Dorsolateral prefrontal cortex (tissue), 118 donors: ENCODE results near the gene NTN5. TPM values are rescaled to one million over a fixed set of nuclear protein-coding genes. Genes with fewer than 3 reads are reported as not detected.

Experiments
- total RNA-seq, 120 experiments: library from RNA; stranded (reverse); gene quantifications; one replicate each; pipeline versions ENCODE4 v1.2.3 to v1.2.4, GENCODE V29; 2022

Gene NTN5
- total RNA-seq, 120 experiments from 2014 or later = 0.78 to 8.6 (median 2.9) TPM

Other genes starting within 250 kb of the NTN5 start
- gene GRWD1, start 227.0 kb downstream of the NTN5 start, total RNA-seq = 10 to 100 TPM; 14.2 to 29.9 (median 20.2) TPM
- 1 to 10 TPM; 1.2 to 5.3 (median 2.1) TPM for gene KCNJ14, start 217.4 kb downstream of the NTN5 start, total RNA-seq
- gene CYTH2, start 203.6 kb downstream of the NTN5 start, total RNA-seq = 10 to 100 TPM; 40.0 to 85.5 (median 64.9) TPM
- gene LMTK3, start 161.2 kb downstream of the NTN5 start, total RNA-seq = 100 to 1,000 TPM in 62 of 120 experiments, 10 to 100 TPM in 58; 47.3 to 143 (median 101) TPM
- gene SULT2B1, start 120.8 kb downstream of the NTN5 start, total RNA-seq = 1 to 10 TPM in 61 of 120 experiments, under 1 TPM in 35, not detected in 24; 0.38 to 4.8 (median 1.2) TPM
- not detected for gene SPACA4, start 66.3 kb downstream of the NTN5 start, total RNA-seq
- 1 to 10 TPM in 13 of 120 experiments, under 1 TPM in 18, not detected in 89; 0.25 to 2.6 (median 0.96) TPM for gene FAM83E, start 57.9 kb downstream of the NTN5 start, total RNA-seq
- 100 to 1,000 TPM; 354 to 681 (median 462) TPM for gene RPL18, start 53.8 kb downstream of the NTN5 start, total RNA-seq
- 10 to 100 TPM; 40.7 to 88.8 (median 62.5) TPM for gene SPHK2, start 53.5 kb downstream of the NTN5 start, total RNA-seq
- 10 to 100 TPM; 24.9 to 77.5 (median 41.6) TPM for gene DBP, start 35.6 kb downstream of the NTN5 start, total RNA-seq
- gene CA11, start 26.8 kb downstream of the NTN5 start, total RNA-seq = 100 to 1,000 TPM; 107 to 396 (median 272) TPM
- 1 to 10 TPM in 27 of 120 experiments, under 1 TPM in 49, not detected in 44; 0.14 to 6.4 (median 0.68) TPM for gene FUT2, start 23.0 kb upstream of the NTN5 start, total RNA-seq
- gene MAMSTR, start 46.7 kb upstream of the NTN5 start, total RNA-seq = 10 to 100 TPM in 3 of 120 experiments, 1 to 10 TPM in 117; 3.4 to 11.4 (median 6.3) TPM
- 10 to 100 TPM in 40 of 120 experiments, 1 to 10 TPM in 80; 5.6 to 16.1 (median 8.9) TPM for gene RASIP1, start 67.6 kb upstream of the NTN5 start, total RNA-seq
- 1 to 10 TPM in 75 of 120 experiments, under 1 TPM in 40, not detected in 5; 0.31 to 9.5 (median 1.3) TPM for gene IZUMO1, start 73.9 kb upstream of the NTN5 start, total RNA-seq
- 10 to 100 TPM in 1 of 120 experiments, 1 to 10 TPM in 119; 1.8 to 11.1 (median 5.1) TPM for gene FUT1, start 79.6 kb upstream of the NTN5 start, total RNA-seq
- gene FGF21, start 82.5 kb upstream of the NTN5 start, total RNA-seq = not detected
- 10 to 100 TPM; 22.7 to 81.8 (median 38.3) TPM for gene BCAT2, start 138.0 kb upstream of the NTN5 start, total RNA-seq
- gene HSD17B14, start 163.5 kb upstream of the NTN5 start, total RNA-seq = 10 to 100 TPM; 13.0 to 46.6 (median 23.0) TPM
- 10 to 100 TPM in 15 of 120 experiments, 1 to 10 TPM in 105; 1.2 to 16.5 (median 5.6) TPM for gene PLEKHA4, start 195.6 kb upstream of the NTN5 start, total RNA-seq
- gene PPP1R15A, start 199.4 kb upstream of the NTN5 start, total RNA-seq = 100 to 1,000 TPM in 2 of 120 experiments, 10 to 100 TPM in 118; 16.8 to 138 (median 25.5) TPM
- 1 to 10 TPM in 98 of 120 experiments, under 1 TPM in 20, not detected in 2; 0.28 to 7.6 (median 2.2) TPM for gene TULP2, start 225.7 kb upstream of the NTN5 start, total RNA-seq
- 100 to 1,000 TPM; 123 to 249 (median 172) TPM for gene NUCB1, start 227.3 kb upstream of the NTN5 start, total RNA-seq